Ishikawa (cell line): ENCODE data around the gene CALCB.

ENCODE experiments used
- CEBPB ChIP-seq: IDR thresholded peaks from 2 replicates; pipeline ENCODE4 v1.6.1; 2012
- CREB1 ChIP-seq: IDR thresholded peaks from 2 replicates; pipeline ENCODE4 v1.6.1; 2012; ENCODE audit warnings: low read depth
- EGR1 ChIP-seq: IDR thresholded peaks from 2 replicates; pipeline ENCODE4 v1.6.1; 2012
- EP300 ChIP-seq: IDR thresholded peaks from 2 replicates; pipeline ENCODE4 v1.6.1; 2012; ENCODE audit warnings: borderline replicate concordance
- FOXM1 ChIP-seq: IDR thresholded peaks from 2 replicates; pipeline ENCODE4 v1.6.1; 2012; ENCODE audit warnings: low read depth, borderline replicate concordance
- NFIC ChIP-seq: IDR thresholded peaks from 2 replicates; pipeline ENCODE4 v1.6.1; 2012
- RAD21 ChIP-seq: IDR thresholded peaks from 2 replicates; pipeline ENCODE4 v1.6.1; 2012; ENCODE audit warnings: low read depth
- REST ChIP-seq: IDR thresholded peaks from 2 replicates; pipeline ENCODE4 v1.6.1; 2012; ENCODE audit warnings: low read depth, mild to moderate bottlenecking
- TAF1 ChIP-seq: IDR thresholded peaks from 2 replicates; pipeline ENCODE4 v1.6.1; 2012; ENCODE audit warnings: low read depth, mild to moderate bottlenecking
- TCF12 ChIP-seq: IDR thresholded peaks from 2 replicates; pipeline ENCODE4 v1.6.1; 2012; ENCODE audit warnings: low read depth
- TEAD4 ChIP-seq: IDR thresholded peaks from 2 replicates; pipeline ENCODE4 v1.6.1; 2012
- YY1 ChIP-seq: IDR thresholded peaks from 2 replicates; pipeline ENCODE4 v1.6.1; 2012; ENCODE audit warnings: low read depth
- ZBTB7A ChIP-seq: IDR thresholded peaks from 2 replicates; pipeline ENCODE4 v1.6.1; 2012; ENCODE audit warnings: low read depth
- TF ChIP-seq, protein P1 (sequence below): IDR thresholded peaks from 2 replicates; pipeline ENCODE4 v1.6.1; 2012
- TF ChIP-seq, protein P2 (sequence below): IDR thresholded peaks from 2 replicates; pipeline ENCODE4 v1.6.1; 2012

The CALCB gene

DNA sequence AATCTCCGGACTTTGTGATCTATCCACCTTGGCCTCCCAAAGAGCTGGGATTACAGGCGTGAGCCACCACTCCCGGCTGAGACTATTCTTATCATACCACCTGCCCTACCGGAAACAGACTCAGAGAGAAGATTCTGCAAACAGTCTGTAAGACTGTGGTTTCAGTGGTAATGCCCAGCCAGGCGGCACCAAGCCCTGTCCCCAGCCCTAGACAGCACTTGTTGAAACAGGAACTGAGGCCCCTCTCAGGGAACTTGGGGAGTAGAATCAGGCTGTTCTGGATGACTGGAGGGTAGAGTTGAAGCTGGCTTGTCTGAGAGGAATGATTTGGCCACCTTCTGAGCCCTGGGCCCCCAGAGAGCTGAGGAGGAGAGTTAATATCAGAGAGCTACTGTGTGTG, 40.0 kb downstream of the CALCB start:
- no peak for TF ChIP-seq NFIC
- TF ChIP-seq FOXM1: no peak
- no peak for TF ChIP-seq REST
- no peak for TF ChIP-seq EGR1
- no peak for TF ChIP-seq CEBPB
- no peak for TF ChIP-seq ZBTB7A
- no peak for TF ChIP-seq RAD21
- no peak for TF ChIP-seq TEAD4
- no peak for TF ChIP-seq EP300
- no peak for TF ChIP-seq CREB1
- TF ChIP-seq, protein P1, sequence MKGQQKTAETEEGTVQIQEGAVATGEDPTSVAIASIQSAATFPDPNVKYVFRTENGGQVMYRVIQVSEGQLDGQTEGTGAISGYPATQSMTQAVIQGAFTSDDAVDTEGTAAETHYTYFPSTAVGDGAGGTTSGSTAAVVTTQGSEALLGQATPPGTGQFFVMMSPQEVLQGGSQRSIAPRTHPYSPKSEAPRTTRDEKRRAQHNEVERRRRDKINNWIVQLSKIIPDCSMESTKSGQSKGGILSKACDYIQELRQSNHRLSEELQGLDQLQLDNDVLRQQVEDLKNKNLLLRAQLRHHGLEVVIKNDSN: no peak
- no peak for TF ChIP-seq TAF1
- TF ChIP-seq, protein P2, sequence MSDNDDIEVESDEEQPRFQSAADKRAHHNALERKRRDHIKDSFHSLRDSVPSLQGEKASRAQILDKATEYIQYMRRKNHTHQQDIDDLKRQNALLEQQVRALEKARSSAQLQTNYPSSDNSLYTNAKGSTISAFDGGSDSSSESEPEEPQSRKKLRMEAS: no peak
- TF ChIP-seq TCF12: no peak
- no peak for TF ChIP-seq YY1

GRCh38 chr11:15114501-15115475, 41.4 kb downstream of the CALCB start, which contains the start of gene INSC:
INSC (plus strand) TSS chr11:15114923; CDS start chr11:15149175, 34,252 bp downstream.
- TF ChIP-seq RAD21 (no peak), YY1 (no peak), TEAD4 (no peak), EP300 (no peak), REST (no peak), TCF12 (no peak), NFIC (no peak), FOXM1 (no peak), CREB1 (no peak), EGR1 (no peak), ZBTB7A (no peak), CEBPB (no peak), TAF1 (no peak)
- TF ChIP-seq, protein P2: no peak
- TF ChIP-seq, protein P1: no peak

DNA sequence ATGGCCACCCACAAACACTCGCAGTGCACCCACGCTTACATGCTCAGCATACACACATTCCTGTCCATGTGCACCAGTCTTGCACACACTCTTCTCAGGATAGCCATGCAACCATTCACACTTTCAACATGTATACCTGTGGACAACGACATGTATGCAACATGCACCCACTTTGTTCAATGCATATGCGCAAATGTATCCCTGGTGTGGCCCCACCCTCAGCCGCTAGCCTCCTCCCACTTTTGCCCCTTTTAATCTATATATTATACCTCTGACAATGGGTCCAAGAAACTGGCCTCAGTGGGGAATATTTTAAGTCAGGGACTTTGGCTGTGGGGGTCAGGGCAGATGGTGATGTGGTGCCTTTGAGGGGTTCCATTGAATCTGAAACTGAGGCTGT, 42.3 kb downstream of the CALCB start:
- TF ChIP-seq, protein P2: no peak
- TF ChIP-seq REST: no peak
- no peak for TF ChIP-seq CREB1
- TF ChIP-seq EGR1: no peak
- no peak for TF ChIP-seq ZBTB7A
- no peak for TF ChIP-seq TCF12
- no peak for TF ChIP-seq FOXM1
- TF ChIP-seq YY1: no peak
- TF ChIP-seq TAF1: no peak
- no peak for TF ChIP-seq TEAD4
- no peak for TF ChIP-seq EP300
- no peak for TF ChIP-seq NFIC
- TF ChIP-seq CEBPB: no peak
- TF ChIP-seq, protein P1: no peak
- no peak for TF ChIP-seq RAD21
